H9 (cell line): Measurements from ENCODE around the gene GNLY. TPM values are rescaled to one million over a fixed set of nuclear protein-coding genes. Genes with fewer than 3 reads are reported as not detected.

Experiments
- DNase-seq: peaks from one replicate; pipeline ENCODE4 v3.0.0-alpha.2; 2017
- H2AFZ ChIP-seq: one replicate; pipeline ENCODE4 v1.6.1; 2013; ENCODE audit warnings: mild to moderate bottlenecking, low read length, control low read depth, moderate library complexity
- H2AK5ac ChIP-seq: 2 replicates; pipeline ENCODE4 v1.6.1; 2013; ENCODE audit warnings: low read length, control low read depth, mixed read lengths; ENCODE audit not compliant: insufficient read length
- H2BK120ac ChIP-seq: one replicate; pipeline ENCODE4 v1.6.1; 2013; ENCODE audit warnings: low read depth, mild to moderate bottlenecking, low read length, control low read depth, inconsistent platforms; ENCODE audit not compliant: poor library complexity, severe bottlenecking
- H2BK12ac ChIP-seq: 2 replicates; pipeline ENCODE4 v1.6.1; 2013; ENCODE audit warnings: low read length, control low read depth, mixed read lengths, low read depth; ENCODE audit not compliant: insufficient read length
- H2BK15ac ChIP-seq: 2 replicates; pipeline ENCODE4 v1.6.1; 2013; ENCODE audit warnings: low read depth, low read length, control low read depth
- H2BK20ac ChIP-seq: one replicate; pipeline ENCODE4 v1.6.1; 2013; ENCODE audit warnings: low read depth, mild to moderate bottlenecking, low read length, control low read depth, inconsistent platforms; ENCODE audit not compliant: poor library complexity, severe bottlenecking
- H2BK5ac ChIP-seq: 2 replicates; pipeline ENCODE4 v1.6.1; 2013; ENCODE audit warnings: low read length, control low read depth, mixed read lengths; ENCODE audit not compliant: insufficient read length
- H3K14ac ChIP-seq: 2 replicates; pipeline ENCODE4 v1.6.1; 2013; ENCODE audit warnings: low read length, control low read depth; ENCODE audit not compliant: insufficient read depth
- H3K18ac ChIP-seq: 2 replicates; pipeline ENCODE4 v1.6.1; 2013; ENCODE audit warnings: low read depth, mild to moderate bottlenecking, mixed read lengths, low read length, control low read depth; ENCODE audit not compliant: insufficient read length
- H3K23ac ChIP-seq: 2 replicates; pipeline ENCODE4 v1.6.1; 2013; ENCODE audit warnings: low read length, control low read depth, mixed read lengths, low read depth; ENCODE audit not compliant: insufficient read length
- H3K23me2 ChIP-seq: 2 replicates; pipeline ENCODE4 v1.6.1; 2013; ENCODE audit warnings: low read depth, mild to moderate bottlenecking, mixed read lengths, low read length, control low read depth; ENCODE audit not compliant: insufficient read length, poor library complexity, severe bottlenecking
- H3K27ac ChIP-seq: 2 replicates; pipeline ENCODE4 v1.5.1; 2013; ENCODE audit warnings: low read length, control low read depth, mixed read lengths, low read depth; ENCODE audit not compliant: insufficient read length
- H3K27me3 ChIP-seq: 2 replicates; pipeline ENCODE4 v1.6.1; 2013; ENCODE audit warnings: low read length, control low read depth, inconsistent platforms; ENCODE audit not compliant: insufficient read depth
- H3K4ac ChIP-seq: 2 replicates; pipeline ENCODE4 v1.6.1; 2013; ENCODE audit warnings: low read depth, mild to moderate bottlenecking, control low read depth, inconsistent platforms, low read length, moderate library complexity
- H3K4me1 ChIP-seq: 2 replicates; pipeline ENCODE4 v1.6.1; 2013; ENCODE audit warnings: low read length, control low read depth, inconsistent platforms; ENCODE audit not compliant: insufficient read depth
- H3K4me2 ChIP-seq: 2 replicates; pipeline ENCODE4 v1.6.1; 2013; ENCODE audit warnings: low read length, control low read depth, mixed read lengths; ENCODE audit not compliant: insufficient read length, insufficient read depth
- H3K56ac ChIP-seq: 2 replicates; pipeline ENCODE4 v1.6.1; 2013; ENCODE audit warnings: low read depth, mild to moderate bottlenecking, mixed read lengths, low read length, control low read depth; ENCODE audit not compliant: insufficient read length
- H3K79me1 ChIP-seq: 2 replicates; pipeline ENCODE4 v1.6.1; 2013; ENCODE audit warnings: low read depth, mild to moderate bottlenecking, moderate library complexity, low read length, control low read depth, inconsistent platforms; ENCODE audit not compliant: insufficient read depth, poor library complexity, severe bottlenecking
- H3K79me2 ChIP-seq: 2 replicates; pipeline ENCODE4 v1.6.1; 2013; ENCODE audit warnings: low read length, control low read depth, inconsistent platforms; ENCODE audit not compliant: insufficient read depth
- H3K9ac ChIP-seq: 2 replicates; pipeline ENCODE4 v1.6.1; 2013; ENCODE audit warnings: low read length, control low read depth, mixed read lengths; ENCODE audit not compliant: insufficient read length; ENCODE audit errors: extremely low read depth
- H3K9me3 ChIP-seq: one replicate; pipeline ENCODE4 v1.6.1; 2013; ENCODE audit warnings: low read depth, low read length, inconsistent platforms; ENCODE audit not compliant: control insufficient read depth
- H3T11ph ChIP-seq: one replicate; pipeline ENCODE4 v1.6.1; 2013; ENCODE audit warnings: mild to moderate bottlenecking, low read length, control low read depth, inconsistent platforms
- H4K20me1 ChIP-seq: one replicate; pipeline ENCODE4 v1.6.1; 2013; ENCODE audit not compliant: control insufficient read depth, insufficient read length, insufficient read depth
- H4K5ac ChIP-seq: 2 replicates; pipeline ENCODE4 v1.6.1; 2013; ENCODE audit warnings: low read depth, mild to moderate bottlenecking, mixed read lengths, low read length, control low read depth; ENCODE audit not compliant: insufficient read length
- H4K8ac ChIP-seq: replicated peaks from 2 replicates; pipeline ENCODE4 v1.6.1; 2013; ENCODE audit warnings: low read length, control low read depth, mixed read lengths, low read depth; ENCODE audit not compliant: insufficient read length
- H4K91ac ChIP-seq: 2 replicates; pipeline ENCODE4 v1.6.1; 2013; ENCODE audit warnings: low read depth, mild to moderate bottlenecking, moderate library complexity, mixed read lengths, low read length, control low read depth; ENCODE audit not compliant: insufficient read length
- H3K27ac Mint-ChIP-seq, 3 experiments: 2 replicates in 2 of 3; 3 replicates in 1 of 3; pipeline ENCODE4 v1.8.0; 2020 to 2021; ENCODE audit warnings: mixed read lengths in 3 of 3, mild to moderate bottlenecking in 1 of 3, moderate library complexity in 1 of 3
- H3K27me3 Mint-ChIP-seq: 2 replicates; pipeline ENCODE4 v1.8.0; 2021; ENCODE audit warnings: low read depth, mild to moderate bottlenecking, moderate library complexity, mixed read lengths
- H3K36me3 Mint-ChIP-seq, 3 experiments: 2 replicates in 2 of 3; 3 replicates in 1 of 3; pipeline ENCODE4 v1.8.0; 2020 to 2021; ENCODE audit warnings: low read depth in 3 of 3, mixed read lengths in 3 of 3; ENCODE audit not compliant: insufficient read depth in 1 of 3
- H3K4me1 Mint-ChIP-seq, 2 experiments: 2 replicates each; pipeline ENCODE4 v1.8.0; 2020; ENCODE audit warnings: mixed read lengths in 2 of 2
- H3K4me3 Mint-ChIP-seq, 2 experiments: 2 replicates in 1 of 2; 3 replicates in 1 of 2; pipeline ENCODE4 v1.8.0; 2020 to 2021; ENCODE audit warnings: mild to moderate bottlenecking in 2 of 2, mixed read lengths in 2 of 2, moderate library complexity in 1 of 2
- H3K9me3 Mint-ChIP-seq, 2 experiments: 2 replicates in 1 of 2; 3 replicates in 1 of 2; pipeline ENCODE4 v1.8.0; 2020; ENCODE audit warnings: mild to moderate bottlenecking in 2 of 2, mixed read lengths in 2 of 2, moderate library complexity in 1 of 2
- WGBS: extraction: QIAGEN DNeasy Blood & Tissue Kit; methylation state at CpG from one replicate; pipeline ENCODE4 v1.1.7; 2013; ENCODE audit warnings: missing lambda C conversion rate, low lambda C conversion rate, mixed read lengths; ENCODE audit not compliant: insufficient read length; ENCODE audit errors: extremely low coverage; 5-methylcytosine and 5-hydroxymethylcytosine counted together
- total RNA-seq: library from RNA; stranded (reverse); gene quantifications from 2 replicates; pipeline ENCODE4 v1.2.1, GENCODE V29; 2021
- TF ChIP-seq, protein P1 (sequence below): fragments of 200-600 bp; sonication (generic); conservative IDR thresholded peaks from 3 replicates; pipeline ENCODE4 v1.8.0; 2021; ENCODE audit warnings: antibody characterized with exemption, mild to moderate bottlenecking

GNLY gene
- total RNA-seq, 1 experiment from 2014 or later = not detected

GRCh38 chr2:85745619-85746018, 51.5 kb downstream of the GNLY start:
- no peak overlapping the region for H2AK5ac ChIP-seq
- Mint-ChIP-seq H3K4me3 (no peak overlapping the region), H3K9me3 (no peaks in the 10 kb centered on the region), H3K4me1 (peaks cover 12 to 24% of the 10 kb centered on the region in 2 experiments), H3K27me3 (peaks cover 89% of the 10 kb centered on the region), H3K27ac (no peak overlapping the region), H3K36me3 (no peaks in the 10 kb centered on the region; a peak in 1 of 7 replicates)
- H3K23ac ChIP-seq = no peak overlapping the region
- H3K4ac ChIP-seq = no peak overlapping the region
- H3K4me1 ChIP-seq = no peaks in the 10 kb centered on the region
- H3K56ac ChIP-seq = no peak overlapping the region
- H3K79me1 ChIP-seq = no peaks in the 10 kb centered on the region
- no peak overlapping the region for H3K18ac ChIP-seq
- H4K20me1 ChIP-seq = no peaks in the 10 kb centered on the region
- H2BK20ac ChIP-seq = no peak overlapping the region
- no peak overlapping the region for H3K9ac ChIP-seq
- H2BK12ac ChIP-seq = no peak overlapping the region
- no peaks in the 10 kb centered on the region; the same call in 1 of the 2 replicates for H3K27me3 ChIP-seq
- H2AFZ ChIP-seq = no peak overlapping the region
- DNase-seq = no peak
- no peak overlapping the region for H4K8ac ChIP-seq
- H3K27ac ChIP-seq = no peak overlapping the region
- WGBS = no CpG with 5 or more reads among the region's 8 CpGs
- no peaks in the 10 kb centered on the region for H3K9me3 ChIP-seq
- no peak overlapping the region for H3K4me2 ChIP-seq
- no peak overlapping the region for H4K91ac ChIP-seq
- no peaks in the 10 kb centered on the region for H3K79me2 ChIP-seq
- no peak overlapping the region for H4K5ac ChIP-seq
- TF ChIP-seq, protein P1, sequence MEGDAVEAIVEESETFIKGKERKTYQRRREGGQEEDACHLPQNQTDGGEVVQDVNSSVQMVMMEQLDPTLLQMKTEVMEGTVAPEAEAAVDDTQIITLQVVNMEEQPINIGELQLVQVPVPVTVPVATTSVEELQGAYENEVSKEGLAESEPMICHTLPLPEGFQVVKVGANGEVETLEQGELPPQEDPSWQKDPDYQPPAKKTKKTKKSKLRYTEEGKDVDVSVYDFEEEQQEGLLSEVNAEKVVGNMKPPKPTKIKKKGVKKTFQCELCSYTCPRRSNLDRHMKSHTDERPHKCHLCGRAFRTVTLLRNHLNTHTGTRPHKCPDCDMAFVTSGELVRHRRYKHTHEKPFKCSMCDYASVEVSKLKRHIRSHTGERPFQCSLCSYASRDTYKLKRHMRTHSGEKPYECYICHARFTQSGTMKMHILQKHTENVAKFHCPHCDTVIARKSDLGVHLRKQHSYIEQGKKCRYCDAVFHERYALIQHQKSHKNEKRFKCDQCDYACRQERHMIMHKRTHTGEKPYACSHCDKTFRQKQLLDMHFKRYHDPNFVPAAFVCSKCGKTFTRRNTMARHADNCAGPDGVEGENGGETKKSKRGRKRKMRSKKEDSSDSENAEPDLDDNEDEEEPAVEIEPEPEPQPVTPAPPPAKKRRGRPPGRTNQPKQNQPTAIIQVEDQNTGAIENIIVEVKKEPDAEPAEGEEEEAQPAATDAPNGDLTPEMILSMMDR = no peak
- no peak overlapping the region for H3K14ac ChIP-seq
- no peaks in the 10 kb centered on the region for H3K23me2 ChIP-seq
- no peak overlapping the region for H2BK120ac ChIP-seq
- no peak overlapping the region for H2BK15ac ChIP-seq
- H3T11ph ChIP-seq = no peak overlapping the region
- H2BK5ac ChIP-seq = no peak overlapping the region
